Trophoblast cell (in vitro differentiated cells and primary cell): ENCODE results near the gene PTPRE.

Source experiments
- DNase-seq, 2 donors: peaks; one replicate each; pipeline ENCODE4 v3.0.0-alpha.2; 2016
- H2AFZ ChIP-seq: 2 replicates; pipeline ENCODE4 v1.6.1; 2013; ENCODE audit warnings: low read length, moderate library complexity, mild to moderate bottlenecking; ENCODE audit not compliant: insufficient read depth, poor library complexity
- H2AK5ac ChIP-seq: 2 replicates; pipeline ENCODE4 v1.6.1; 2013; ENCODE audit warnings: mild to moderate bottlenecking, low read length
- H2BK120ac ChIP-seq: 2 replicates; pipeline ENCODE4 v1.6.1; 2013; ENCODE audit warnings: low read length, mild to moderate bottlenecking, moderate library complexity; ENCODE audit not compliant: insufficient read depth, poor library complexity
- H2BK12ac ChIP-seq: 2 replicates; pipeline ENCODE4 v1.6.1; 2013; ENCODE audit warnings: mild to moderate bottlenecking, low read length, moderate library complexity
- H2BK5ac ChIP-seq: 2 replicates; pipeline ENCODE4 v1.6.1; 2013; ENCODE audit warnings: low read length, low read depth, moderate library complexity, mild to moderate bottlenecking; ENCODE audit not compliant: poor library complexity
- H3K14ac ChIP-seq: 2 replicates; pipeline ENCODE4 v1.6.1; 2013; ENCODE audit warnings: mild to moderate bottlenecking, low read length
- H3K18ac ChIP-seq: 2 replicates; pipeline ENCODE4 v1.6.1; 2013; ENCODE audit warnings: mild to moderate bottlenecking, low read length
- H3K23ac ChIP-seq: 2 replicates; pipeline ENCODE4 v1.6.1; 2013; ENCODE audit warnings: low read length
- H3K27ac ChIP-seq: 2 replicates; pipeline ENCODE4 v1.5.1; 2013; ENCODE audit warnings: low read depth, mild to moderate bottlenecking, inconsistent platforms, low read length, moderate library complexity
- H3K27me3 ChIP-seq: 2 replicates; pipeline ENCODE4 v1.6.1; 2013; ENCODE audit warnings: inconsistent platforms, mild to moderate bottlenecking, low read length, moderate library complexity; ENCODE audit not compliant: insufficient read depth
- H3K36me3 ChIP-seq, 2 experiments: 1 replicate in 1 of 2; 2 replicates in 1 of 2; pipeline ENCODE4 v1.6.1; 2013; ENCODE audit warnings: low read length in 2 of 2, mild to moderate bottlenecking in 2 of 2, moderate library complexity in 1 of 2; ENCODE audit not compliant: insufficient read depth in 2 of 2, control insufficient read depth in 1 of 2
- H3K4ac ChIP-seq: 2 replicates; pipeline ENCODE4 v1.6.1; 2013; ENCODE audit warnings: low read depth, mild to moderate bottlenecking, low read length, moderate library complexity
- H3K4me1 ChIP-seq, 2 experiments: 1 replicate in 1 of 2; 2 replicates in 1 of 2; pipeline ENCODE4 v1.6.1; 2013; ENCODE audit warnings: low read length in 2 of 2, mild to moderate bottlenecking in 2 of 2, moderate library complexity in 1 of 2; ENCODE audit not compliant: insufficient read depth in 2 of 2, control insufficient read depth in 1 of 2
- H3K4me2 ChIP-seq: 2 replicates; pipeline ENCODE4 v1.6.1; 2013; ENCODE audit warnings: inconsistent platforms, mild to moderate bottlenecking, low read length, moderate library complexity
- H3K4me3 ChIP-seq: 2 replicates; pipeline ENCODE4 v1.5.1; 2013; ENCODE audit warnings: mild to moderate bottlenecking, low read depth, low read length, inconsistent platforms
- H3K79me1 ChIP-seq: one replicate; pipeline ENCODE4 v1.6.1; 2013; ENCODE audit warnings: low read length
- H3K79me2 ChIP-seq: 2 replicates; pipeline ENCODE4 v1.6.1; 2013; ENCODE audit warnings: low read length, mild to moderate bottlenecking; ENCODE audit not compliant: control insufficient read depth, insufficient read depth, poor library complexity
- H3K9ac ChIP-seq: 2 replicates; pipeline ENCODE4 v1.6.1; 2013; ENCODE audit warnings: mild to moderate bottlenecking, low read length
- H3K9me3 ChIP-seq: 2 replicates; pipeline ENCODE4 v1.6.1; 2013; ENCODE audit warnings: low read depth, mild to moderate bottlenecking, control low read depth, inconsistent platforms, low read length; ENCODE audit not compliant: insufficient read depth
- H4K12ac ChIP-seq: 2 replicates; pipeline ENCODE4 v1.6.1; 2013; ENCODE audit warnings: low read depth, mild to moderate bottlenecking, low read length, moderate library complexity
- H4K8ac ChIP-seq: 2 replicates; pipeline ENCODE4 v1.6.1; 2013; ENCODE audit warnings: low read depth, mild to moderate bottlenecking, low read length, moderate library complexity
- H4K91ac ChIP-seq: one replicate; pipeline ENCODE4 v1.6.1; 2013; ENCODE audit warnings: low read depth, mild to moderate bottlenecking, low read length, moderate library complexity
- WGBS: extraction: QIAGEN DNeasy Blood & Tissue Kit; methylation state at CpG from one replicate; pipeline ENCODE4 v1.1.7; 2013; ENCODE audit warnings: missing lambda C conversion rate; ENCODE audit not compliant: insufficient read length, insufficient coverage; ENCODE audit errors: extremely low coverage; 5-methylcytosine and 5-hydroxymethylcytosine counted together

The PTPRE gene

GRCh38 chr10:127945948-127946711 is 39.2 kb downstream of the PTPRE start:
- H3K4ac ChIP-seq, result no peak overlapping the region
- no peak overlapping the region for H3K14ac ChIP-seq
- H2BK12ac ChIP-seq, result no peak overlapping the region
- H4K91ac ChIP-seq, result no peak overlapping the region
- H3K4me2 ChIP-seq, result no peak overlapping the region
- no peaks in the 10 kb centered on the region for H3K79me2 ChIP-seq
- H2AK5ac ChIP-seq, result no peak overlapping the region
- H3K36me3 ChIP-seq, result no peaks in the 10 kb centered on the region
- H3K23ac ChIP-seq, result no peak overlapping the region
- H3K79me1 ChIP-seq, result peaks cover 2% of the 10 kb centered on the region
- no CpG with 5 or more reads among the region's 6 CpGs for WGBS
- no peak overlapping the region for H2AFZ ChIP-seq
- H2BK120ac ChIP-seq, result no peak overlapping the region
- no peak overlapping the region for H2BK5ac ChIP-seq
- no peak overlapping the region for H3K27ac ChIP-seq
- H3K18ac ChIP-seq, result no peak overlapping the region
- H3K9me3 ChIP-seq, result no peaks in the 10 kb centered on the region
- peaks cover 12 to 22% of the 10 kb centered on the region in 2 experiments for H3K4me1 ChIP-seq
- H3K4me3 ChIP-seq, result no peak overlapping the region
- H4K8ac ChIP-seq, result no peak overlapping the region
- H4K12ac ChIP-seq, result no peak overlapping the region
- no peak for DNase-seq
- H3K27me3 ChIP-seq, result no peaks in the 10 kb centered on the region
- no peak overlapping the region for H3K9ac ChIP-seq

- Histone ChIP-seq H4K91ac (no peak overlapping the region), H3K23ac (no peak overlapping the region), H3K18ac (no peak overlapping the region), H3K4me1 (peaks cover 12 to 22% of the 10 kb centered on the region in 2 experiments), H2AK5ac (no peak overlapping the region), H3K79me1 (peaks cover 2% of the 10 kb centered on the region), H2BK12ac (no peak overlapping the region), H3K4me2 (no peak overlapping the region), H3K4ac (no peak overlapping the region), H3K36me3 (no peaks in the 10 kb centered on the region), H2BK5ac (no peak overlapping the region), H3K4me3 (no peak overlapping the region), H3K9ac (no peak overlapping the region), H2AFZ (no peak overlapping the region), H3K9me3 (no peaks in the 10 kb centered on the region), H3K14ac (no peak overlapping the region), H4K8ac (no peak overlapping the region), H3K27ac (no peak overlapping the region), H2BK120ac (no peak overlapping the region), H3K27me3 (no peaks in the 10 kb centered on the region), H4K12ac (no peak overlapping the region), H3K79me2 (no peaks in the 10 kb centered on the region)
- DNase-seq, result peak in 1 of 2 donors; percentile 19
- no CpG with 5 or more reads among the region's 1 CpG for WGBS
Measured at GRCh38 chr10:127947211-127947610, 40.3 kb downstream of the PTPRE start.

- peaks cover 6 to 15% of the 10 kb centered on the region in 2 experiments for H3K4me1 ChIP-seq
- no peak overlapping the region for H4K8ac ChIP-seq
- no peak overlapping the region for H3K4ac ChIP-seq
- WGBS, result no CpG with 5 or more reads among the region's 5 CpGs
- H2BK12ac ChIP-seq, result no peak overlapping the region
- H3K4me2 ChIP-seq, result no peak overlapping the region
- no peak overlapping the region for H3K27ac ChIP-seq
- no peak overlapping the region for H3K23ac ChIP-seq
- H3K27me3 ChIP-seq, result no peaks in the 10 kb centered on the region
- no peaks in the 10 kb centered on the region for H3K36me3 ChIP-seq
- no peaks in the 10 kb centered on the region for H3K9me3 ChIP-seq
- no peak overlapping the region for H4K91ac ChIP-seq
- H2BK5ac ChIP-seq, result no peak overlapping the region
- H2AK5ac ChIP-seq, result no peak overlapping the region
- no peak overlapping the region for H4K12ac ChIP-seq
- no peak overlapping the region for H3K18ac ChIP-seq
- no peak overlapping the region for H2BK120ac ChIP-seq
- no peaks in the 10 kb centered on the region for H3K79me1 ChIP-seq
- no peak for DNase-seq
- no peak overlapping the region for H2AFZ ChIP-seq
- no peak overlapping the region for H3K14ac ChIP-seq
- no peak overlapping the region for H3K9ac ChIP-seq
- no peak overlapping the region for H3K4me3 ChIP-seq
- H3K79me2 ChIP-seq, result no peaks in the 10 kb centered on the region
Measured at GRCh38 chr10:127948791-127949190, 41.9 kb downstream of the PTPRE start.

GRCh38 chr10:127949831-127950230 is 42.9 kb downstream of the PTPRE start:
- H3K4ac ChIP-seq, result no peak overlapping the region
- H2AK5ac ChIP-seq, result no peak overlapping the region
- H3K18ac ChIP-seq, result no peak overlapping the region
- no peaks in the 10 kb centered on the region for H3K36me3 ChIP-seq
- no peak overlapping the region for H3K4me3 ChIP-seq
- DNase-seq, result no peak
- no peak overlapping the region for H3K14ac ChIP-seq
- H4K91ac ChIP-seq, result no peak overlapping the region
- H2BK120ac ChIP-seq, result no peak overlapping the region
- no peak overlapping the region for H4K12ac ChIP-seq
- H3K23ac ChIP-seq, result no peak overlapping the region
- H3K27me3 ChIP-seq, result no peaks in the 10 kb centered on the region
- H2BK5ac ChIP-seq, result no peak overlapping the region
- no CpG with 5 or more reads among the region's 3 CpGs for WGBS
- H3K27ac ChIP-seq, result no peak overlapping the region
- H3K79me1 ChIP-seq, result no peaks in the 10 kb centered on the region
- H3K9me3 ChIP-seq, result no peaks in the 10 kb centered on the region
- no peak overlapping the region for H2AFZ ChIP-seq
- no peak overlapping the region for H4K8ac ChIP-seq
- no peak overlapping the region for H3K9ac ChIP-seq
- no peak overlapping the region for H2BK12ac ChIP-seq
- H3K4me1 ChIP-seq, result peaks cover 6 to 11% of the 10 kb centered on the region in 2 experiments
- H3K4me2 ChIP-seq, result no peak overlapping the region
- H3K79me2 ChIP-seq, result no peaks in the 10 kb centered on the region
